K562 (cell line): Measurements from ENCODE around the gene ARHGEF4.

ENCODE experiments used
- CBX2 ChIP-seq: fragments of 200-600 bp; sonication (generic); IDR thresholded peaks from one replicate; pipeline ENCODE4 v1.6.1; 2012; ENCODE audit warnings: mild to moderate bottlenecking, low read length, inconsistent platforms; ENCODE audit not compliant: insufficient read depth, poor library complexity, severe bottlenecking
- CBX5 ChIP-seq: IDR thresholded peaks from 2 replicates; pipeline ENCODE4 v1.6.1; 2014; ENCODE audit warnings: low read depth, borderline replicate concordance
- HDGF ChIP-seq: fragments of 450-650 bp; IDR thresholded peaks from 2 replicates; pipeline ENCODE4 v1.6.1; 2016
- MTA3 ChIP-seq: fragments of 450-650 bp; formaldehyde crosslinking; IDR thresholded peaks from 2 replicates; pipeline ENCODE4 v1.6.1; 2017; ENCODE audit warnings: mild to moderate bottlenecking, borderline replicate concordance
- MXI1 ChIP-seq: IDR thresholded peaks from 2 replicates; pipeline ENCODE4 v1.6.1; 2011; ENCODE audit warnings: low read depth, mild to moderate bottlenecking, improper control_type of control experiment, low read length
- SIN3A ChIP-seq, 2 experiments: fragments of 150-350 bp in 1 of 2; IDR thresholded peaks; 2 replicates each; pipeline ENCODE4 v1.6.1; 2011 to 2016; ENCODE audit warnings: borderline replicate concordance in 2 of 2, low read depth in 2 of 2, low read length in 2 of 2, mild to moderate bottlenecking in 2 of 2, moderate library complexity in 2 of 2; ENCODE audit not compliant: control insufficient read depth in 1 of 2
- ZNF24 ChIP-seq: fragments of 450-650 bp; IDR thresholded peaks from 2 replicates; pipeline ENCODE4 v1.6.1; 2016
- TF ChIP-seq, protein P1 (sequence below), 3 experiments: IDR thresholded peaks in 2 of 3; conservative IDR thresholded peaks in 1 of 3; 2 replicates each; pipeline ENCODE4 v1.5.1; 2011 to 2012; ENCODE audit warnings: low read length in 3 of 3, mild to moderate bottlenecking in 3 of 3, control low read depth in 2 of 3, improper control_type of control experiment in 1 of 3, inconsistent platforms in 1 of 3, low read depth in 1 of 3, mixed read lengths in 1 of 3, moderate library complexity in 1 of 3; ENCODE audit not compliant: insufficient read depth in 2 of 3

- TF ChIP-seq, protein P1, sequence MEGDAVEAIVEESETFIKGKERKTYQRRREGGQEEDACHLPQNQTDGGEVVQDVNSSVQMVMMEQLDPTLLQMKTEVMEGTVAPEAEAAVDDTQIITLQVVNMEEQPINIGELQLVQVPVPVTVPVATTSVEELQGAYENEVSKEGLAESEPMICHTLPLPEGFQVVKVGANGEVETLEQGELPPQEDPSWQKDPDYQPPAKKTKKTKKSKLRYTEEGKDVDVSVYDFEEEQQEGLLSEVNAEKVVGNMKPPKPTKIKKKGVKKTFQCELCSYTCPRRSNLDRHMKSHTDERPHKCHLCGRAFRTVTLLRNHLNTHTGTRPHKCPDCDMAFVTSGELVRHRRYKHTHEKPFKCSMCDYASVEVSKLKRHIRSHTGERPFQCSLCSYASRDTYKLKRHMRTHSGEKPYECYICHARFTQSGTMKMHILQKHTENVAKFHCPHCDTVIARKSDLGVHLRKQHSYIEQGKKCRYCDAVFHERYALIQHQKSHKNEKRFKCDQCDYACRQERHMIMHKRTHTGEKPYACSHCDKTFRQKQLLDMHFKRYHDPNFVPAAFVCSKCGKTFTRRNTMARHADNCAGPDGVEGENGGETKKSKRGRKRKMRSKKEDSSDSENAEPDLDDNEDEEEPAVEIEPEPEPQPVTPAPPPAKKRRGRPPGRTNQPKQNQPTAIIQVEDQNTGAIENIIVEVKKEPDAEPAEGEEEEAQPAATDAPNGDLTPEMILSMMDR (IDR thresholded peaks at IDR 0.05 in 2 of 3, conservative IDR thresholded peaks at IDR 0.05 in 1 of 3; ENCODE audit: insufficient read depth in 2 of 3, low read depth in 1 of 3, low read length in 3 of 3): no peak
- no peak for TF ChIP-seq CBX2
- no peak for TF ChIP-seq HDGF
- TF ChIP-seq MTA3: no peak
- no peak for TF ChIP-seq ZNF24
- TF ChIP-seq CBX5: no peak
- TF ChIP-seq MXI1: no peak
- TF ChIP-seq SIN3A (IDR thresholded peaks at IDR 0.05; ENCODE audit: borderline replicate concordance in 2 of 2, control insufficient read depth in 1 of 2, low read depth in 2 of 2, low read length in 2 of 2): no peak
These were observed 6.2 kb upstream of the ARHGEF4 start for GRCh38 chr2:130830538-130830937.
